NCI-H1048 (cell line): Measurements from ENCODE around the gene ARSI.

Experiments
- DNase-seq: peaks from one replicate; lab custom pipeline; 2025; lab: John Stamatoyannopoulos, UW

The ARSI gene

GRCh38 chr5:150307617-150308426 lies 5.1 kb upstream of the ARSI start:
- no peak for DNase-seq

DNA sequence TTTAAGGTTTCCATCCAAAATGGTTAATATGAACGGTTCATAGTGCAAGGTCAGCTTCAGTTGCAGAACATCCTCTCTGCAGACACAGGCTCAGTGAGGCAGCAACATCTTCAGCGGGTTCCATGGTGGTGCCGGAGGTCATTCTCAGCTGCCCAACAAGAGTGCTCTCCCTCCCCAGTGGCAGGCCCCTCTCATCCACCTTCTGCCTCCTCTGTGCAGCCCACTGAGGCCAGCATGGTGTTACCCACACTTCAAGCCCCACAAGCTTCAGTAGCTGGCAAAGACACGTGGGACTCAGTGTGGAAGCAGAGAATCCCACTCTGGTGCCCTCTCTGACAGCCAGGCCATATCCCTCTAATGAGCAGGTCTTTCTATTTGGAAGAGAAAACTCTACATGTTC lies 4.1 kb upstream of the ARSI start:
- DNase-seq = no peak

GRCh38 chr5:150305557-150305956 lies 2.9 kb upstream of the ARSI start:
- no peak for DNase-seq

DNA sequence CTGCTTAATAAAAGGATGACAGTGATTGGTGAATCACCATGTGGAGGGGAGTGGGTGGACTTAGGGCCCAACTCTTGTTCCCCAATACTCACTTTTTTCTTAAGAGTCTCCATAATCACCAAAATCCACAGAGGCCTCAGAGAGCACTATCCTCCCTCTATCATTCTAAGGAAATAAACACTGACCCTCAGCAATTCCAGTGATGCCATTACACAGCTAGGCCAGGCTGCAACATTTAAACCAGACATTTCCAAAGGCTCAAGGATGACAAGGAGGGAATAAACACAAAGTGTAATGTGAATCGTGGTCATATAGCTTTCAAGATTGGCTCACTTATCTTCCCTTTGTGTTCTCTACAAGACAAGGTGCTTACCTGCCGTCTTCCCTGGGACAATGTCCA lies 2.4 kb upstream of the ARSI start:
- DNase-seq = no peak

DNA sequence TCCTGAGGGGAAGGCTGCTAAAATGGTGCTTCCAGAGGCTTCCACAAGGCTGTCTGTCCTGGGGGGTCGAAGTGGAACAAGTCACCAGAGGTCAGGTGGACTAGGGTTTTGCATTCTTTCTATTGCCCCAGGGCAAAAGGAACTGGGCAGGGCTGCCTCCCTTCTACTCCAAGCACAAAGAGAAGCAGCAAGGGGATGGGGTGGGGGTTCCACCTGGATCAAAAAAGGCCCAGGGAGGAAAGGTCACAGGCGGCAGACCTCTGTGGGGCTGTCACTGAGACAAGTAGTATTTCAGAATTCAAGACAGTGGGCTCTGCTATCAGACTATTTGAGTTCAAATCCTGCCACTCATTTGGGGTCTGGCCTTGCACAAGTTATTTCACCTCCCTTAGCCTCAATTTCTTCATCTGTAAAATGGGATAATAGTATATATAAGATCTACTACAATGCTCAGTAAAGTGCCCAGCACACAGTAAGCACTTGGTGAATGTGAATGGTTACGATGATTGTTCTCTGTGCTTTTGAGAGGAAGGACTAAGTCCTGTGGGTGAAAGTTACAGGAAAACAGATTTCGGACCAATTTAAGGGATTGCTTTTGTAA lies 1.9 kb upstream of the ARSI start:
- DNase-seq = no peak

DNA sequence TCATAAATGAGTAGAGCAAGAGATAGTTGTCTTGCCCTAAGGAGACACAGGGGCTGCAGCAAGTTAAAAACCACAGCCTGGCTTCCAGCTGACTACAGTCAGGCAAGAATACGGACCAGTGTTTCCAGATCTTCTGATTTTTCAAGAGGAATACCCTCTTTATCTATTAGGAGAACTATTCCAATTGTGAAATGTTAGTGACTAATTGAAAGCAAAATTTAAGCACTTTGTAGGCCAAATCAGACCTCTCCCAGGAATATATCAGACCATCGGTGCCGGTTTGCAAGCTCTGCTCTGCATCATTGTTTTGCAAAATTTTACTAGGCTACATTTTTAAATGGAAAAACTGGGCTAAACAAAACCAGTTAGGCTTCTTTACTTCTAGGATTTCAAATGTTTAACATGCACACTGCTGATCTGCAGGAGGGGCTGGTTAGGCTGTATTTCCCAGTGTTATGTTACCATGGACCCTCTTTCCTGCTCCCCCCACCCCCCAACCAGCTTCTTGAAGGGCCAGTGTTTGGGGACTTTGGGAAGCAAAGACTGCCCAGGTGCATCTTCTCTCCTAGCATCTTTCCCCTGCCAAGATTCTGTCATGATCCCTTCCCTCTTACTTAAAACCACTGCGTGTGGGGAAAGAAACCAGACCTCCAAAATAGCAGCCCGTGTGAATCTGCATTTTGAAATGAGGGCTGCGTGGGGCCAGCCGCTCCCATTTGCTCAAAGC lies 1.1 kb upstream of the ARSI start:
- no peak for DNase-seq

- no peak for DNase-seq
These were observed 438 bp upstream of the ARSI start for GRCh38 chr5:150303070-150303615.

DNA sequence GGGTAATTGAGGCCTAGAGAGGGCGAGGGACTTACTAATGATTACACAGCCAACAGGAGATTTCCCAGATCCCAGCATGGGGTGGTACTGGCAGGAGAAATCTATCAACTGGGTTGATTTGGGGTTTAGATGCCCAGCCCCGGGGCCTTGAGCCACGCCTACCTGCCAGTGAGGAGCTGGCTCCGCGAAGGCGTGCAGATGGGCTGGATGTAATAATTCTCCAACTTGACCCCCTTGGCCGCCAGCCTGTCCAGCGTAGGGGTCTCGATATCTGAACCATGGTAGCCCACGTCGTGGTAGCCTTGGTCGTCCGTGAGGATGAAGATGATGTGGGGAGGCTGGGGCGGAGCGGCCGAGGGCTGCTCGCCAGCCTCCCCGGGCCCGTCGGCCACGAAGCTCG lies 804 bp downstream of the ARSI start:
- no peak for DNase-seq

GRCh38 chr5:150301170-150301505 lies 1.6 kb downstream of the ARSI start:
- DNase-seq = no peak

DNA sequence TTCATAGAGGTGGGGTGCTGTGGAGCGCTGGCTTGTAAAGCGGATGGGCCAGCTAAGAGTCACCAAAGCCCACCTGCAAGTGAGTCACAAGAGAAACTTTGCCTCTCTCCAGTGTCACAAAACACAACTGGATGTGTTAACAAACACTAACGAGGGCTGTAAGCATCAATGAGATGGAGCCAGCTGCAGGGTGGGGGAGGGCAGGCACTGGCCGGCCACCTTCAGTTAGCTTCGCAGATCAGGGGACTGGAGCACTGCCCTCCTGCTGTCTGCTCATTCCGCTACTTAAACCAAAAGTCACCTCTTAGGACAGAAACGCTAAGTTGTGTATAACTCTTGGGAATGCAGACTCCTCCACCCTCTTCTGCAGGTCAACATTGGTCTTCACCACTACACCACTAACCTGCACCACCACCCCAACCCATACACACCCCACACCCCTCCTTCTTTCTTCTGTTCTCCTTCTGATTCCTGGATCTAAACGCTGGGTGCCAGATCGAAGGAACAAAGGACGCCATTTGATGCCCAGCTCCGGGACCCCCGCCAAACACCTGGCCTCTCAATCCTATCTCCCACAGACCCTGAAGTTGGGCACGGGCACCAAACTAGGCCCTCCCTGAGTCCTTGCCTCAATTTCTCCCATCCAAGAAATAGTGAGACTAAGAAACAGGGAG lies 2.1 kb downstream of the ARSI start:
- DNase-seq = no peak

DNA sequence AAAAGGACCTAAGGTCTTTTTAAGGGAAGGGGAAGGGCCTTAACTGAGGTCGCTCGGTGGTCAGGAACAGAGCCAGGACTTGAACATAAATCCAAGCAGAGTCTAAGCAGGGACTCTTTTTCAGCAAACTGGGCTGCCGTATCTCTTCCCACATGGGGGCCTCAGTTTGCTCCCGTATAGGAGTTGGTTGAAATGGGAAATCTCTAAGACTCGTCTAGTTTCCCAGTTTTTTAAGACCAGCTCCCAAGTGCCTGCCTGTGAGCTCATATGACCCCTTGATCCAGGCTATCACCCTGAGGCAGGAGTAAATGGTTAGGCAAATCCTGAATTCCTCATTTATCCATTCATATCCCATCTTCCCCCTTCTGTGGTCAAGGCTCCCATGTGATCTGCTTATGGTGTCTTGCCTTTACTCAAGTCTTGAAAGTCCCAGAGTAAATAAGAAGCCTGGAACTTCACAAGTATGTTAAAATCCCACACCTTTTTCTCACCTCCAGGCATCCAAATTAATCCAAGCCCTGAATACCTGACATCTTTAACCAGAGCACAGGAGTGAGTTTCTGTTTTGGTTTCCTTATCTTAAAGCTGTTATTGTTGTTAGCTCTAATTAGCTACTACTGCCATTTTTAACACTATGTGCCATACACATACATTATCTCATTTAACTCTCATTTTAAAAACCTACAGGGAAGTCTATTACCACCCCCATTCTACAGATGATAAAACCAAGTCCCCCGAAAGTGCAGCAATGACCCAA lies 3.0 kb downstream of the ARSI start:
- DNase-seq = no peak

DNA sequence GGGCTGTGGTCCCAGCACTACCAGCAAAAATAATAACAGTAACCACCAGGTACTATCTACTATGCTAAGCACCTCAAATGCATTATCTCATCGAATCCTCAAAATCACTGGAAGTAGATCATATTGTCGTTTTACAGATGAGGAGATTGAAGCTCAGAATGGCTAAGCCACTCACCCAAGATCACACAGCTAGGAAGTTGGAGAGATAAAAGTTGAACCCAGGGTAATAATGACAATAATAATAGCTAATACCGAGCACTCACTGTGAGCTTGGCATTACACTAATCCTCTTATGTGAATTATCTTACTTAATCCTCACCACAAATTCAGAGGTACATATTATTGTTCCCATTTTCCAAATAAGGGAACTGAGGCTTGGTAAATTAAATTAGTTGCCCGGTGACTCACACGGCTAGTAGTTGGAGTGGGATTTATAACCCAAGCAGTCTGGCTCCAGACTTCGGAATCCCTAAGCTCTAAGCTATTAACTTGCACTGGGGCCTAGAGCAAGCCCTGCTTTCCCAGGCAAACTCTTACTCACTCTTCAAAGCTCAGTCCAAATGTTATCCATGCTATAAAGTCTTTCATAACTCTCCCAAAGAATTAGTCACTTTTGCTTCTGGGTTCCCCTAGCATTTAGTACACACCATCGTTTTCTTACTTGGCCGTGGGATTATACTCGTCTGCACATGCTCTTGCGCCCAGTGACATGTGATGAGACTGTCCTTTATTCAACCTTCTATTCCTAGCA lies 3.8 kb downstream of the ARSI start:
- no peak for DNase-seq

GRCh38 chr5:150297934-150298595 lies 4.6 kb downstream of the ARSI start:
- DNase-seq = no peak

- DNase-seq = no peak
These were observed 5.3 kb downstream of the ARSI start for GRCh38 chr5:150297236-150297890.

DNA sequence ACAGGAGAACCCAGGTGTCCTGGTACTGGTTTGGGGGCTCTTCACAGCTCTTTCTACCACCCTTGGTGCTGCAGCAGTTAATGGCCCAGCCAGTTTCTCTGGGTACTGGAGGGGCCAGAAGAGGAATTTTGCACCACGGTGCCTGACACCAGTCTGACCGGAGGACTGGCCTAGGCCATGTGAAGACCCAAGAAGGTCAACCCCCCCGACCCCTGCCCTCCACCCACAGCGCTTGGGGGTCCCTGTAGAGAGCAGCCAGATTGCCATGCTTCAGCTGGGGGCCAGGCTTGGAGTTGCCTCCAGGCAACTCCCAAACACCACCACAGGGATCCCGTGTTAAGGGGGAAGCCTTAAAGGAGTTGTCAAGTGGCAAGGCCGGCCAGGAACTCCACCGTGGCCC lies 6.2 kb downstream of the ARSI start:
- no peak for DNase-seq

- no peak for DNase-seq
These were observed 6.8 kb downstream of the ARSI start for GRCh38 chr5:150295741-150296486.

DNA sequence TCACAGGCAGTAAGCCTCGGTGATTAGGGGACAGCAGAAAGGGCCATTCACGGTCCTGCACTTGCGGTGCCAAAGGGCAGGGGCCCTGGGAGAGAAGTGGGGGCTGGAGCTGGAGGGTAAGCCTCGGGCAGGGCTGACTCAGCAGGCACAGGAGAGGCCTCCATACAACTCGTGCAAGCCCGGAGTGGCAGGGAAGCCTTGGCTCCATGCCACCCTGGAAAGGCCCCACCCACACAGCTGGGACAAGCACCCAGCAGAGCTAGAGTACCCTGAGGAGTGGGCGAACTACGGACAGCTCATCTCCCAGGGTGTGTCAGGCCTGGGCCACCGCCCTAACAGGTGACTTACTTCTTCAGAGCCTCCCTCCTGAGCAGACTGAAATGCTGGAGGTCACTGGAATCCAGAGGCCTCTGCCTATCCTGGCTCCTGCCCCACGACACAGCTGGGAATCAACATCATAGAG lies 7.5 kb downstream of the ARSI start:
- DNase-seq = no peak

- DNase-seq = no peak
These were observed 8.1 kb downstream of the ARSI start for GRCh38 chr5:150294551-150295071.
